MCF 10A (cell line): ENCODE data around the gene UBXN6. TPM values are rescaled to one million over a fixed set of nuclear protein-coding genes. Genes with fewer than 3 reads are reported as not detected.

ENCODE experiments used
- BruUV-seq: library from RNA; stranded (reverse); fragments of 400-500 nt; replicated peaks from 2 replicates; lab custom pipeline; 2021; lab: Mats Ljungman, UMichigan
- CTCF ChIA-PET: fragments of 300-600 bp; sonication (Branson Sonifier 250); formaldehyde crosslinking; extraction: SDS; loops from one replicate; lab custom pipeline; 2021; ENCODE audit warnings: antibody characterized with exemption, inconsistent platforms; lab: Yijun Ruan, JAX
- POLR2A ChIA-PET: fragments of 300-600, 350-650 bp; sonication (Branson Sonifier 250); formaldehyde crosslinking; extraction: SDS; loops from one replicate; lab custom pipeline; 2020; ENCODE audit warnings: antibody characterized with exemption, inconsistent platforms; lab: Yijun Ruan, JAX
- DNase-seq: peaks from one replicate; pipeline ENCODE4 v3.0.0-alpha.2; 2018; ENCODE audit not compliant: unreplicated experiment
- H3K27ac Mint-ChIP-seq: one replicate; pipeline ENCODE4 v1.8.0; 2022; ENCODE audit warnings: mild to moderate bottlenecking, low read depth, mixed read lengths; ENCODE audit not compliant: unreplicated experiment
- H3K27me3 Mint-ChIP-seq: one replicate; pipeline ENCODE4 v1.8.0; 2022; ENCODE audit warnings: mixed read lengths; ENCODE audit not compliant: insufficient read depth, unreplicated experiment
- H3K36me3 Mint-ChIP-seq: one replicate; pipeline ENCODE4 v1.8.0; 2022; ENCODE audit warnings: mild to moderate bottlenecking, moderate library complexity, mixed read lengths; ENCODE audit not compliant: insufficient read depth, unreplicated experiment
- H3K4me1 Mint-ChIP-seq: one replicate; pipeline ENCODE4 v1.8.0; 2022; ENCODE audit warnings: mixed read lengths; ENCODE audit not compliant: insufficient read depth, unreplicated experiment
- H3K4me3 Mint-ChIP-seq: one replicate; pipeline ENCODE4 v1.8.0; 2022; ENCODE audit warnings: mild to moderate bottlenecking, moderate library complexity, mixed read lengths; ENCODE audit not compliant: unreplicated experiment
- H3K9me3 Mint-ChIP-seq: one replicate; pipeline ENCODE4 v1.8.0; 2022; ENCODE audit warnings: mixed read lengths; ENCODE audit not compliant: unreplicated experiment
- intact Hi-C: fragments of 100-400 bp; cut with micrococcal nuclease; formaldehyde crosslinking; loops from 2 replicates; pipeline ENCODE4 v1.14.1; 2022
- total RNA-seq: library from RNA; stranded (reverse); gene quantifications from 2 replicates; pipeline ENCODE4 v1.2.3, GENCODE V29; 2022
- TF ChIP-seq, protein P1 (sequence below): fragments of 200-600 bp; IDR thresholded peaks from one replicate; pipeline ENCODE4 v1.8.0; 2022; ENCODE audit warnings: antibody characterized with exemption, mild to moderate bottlenecking; ENCODE audit not compliant: unreplicated experiment

The UBXN6 gene
- total RNA-seq, 1 experiment from 2014 or later = 94.8 TPM

GRCh38 chr19:4505570-4506448 lies 48.2 kb upstream of the UBXN6 start:
- BruUV-seq = no TSS peak
- intact Hi-C loops = no loop called here
- H3K27me3 Mint-ChIP-seq = no peaks in the 10 kb centered on the region
- no peak for DNase-seq
- ChIA-PET POLR2A (interaction anchor here (0.6 to 0.8 kb wide), 2 partner anchors 74 to 466 kb away, joined by 3 to 4 read pairs; no protein-coding TSS in a partner anchor), CTCF (interaction anchor here (0.8 kb wide), 1 partner anchor 19 kb away, joined by 3 read pairs; no protein-coding TSS in a partner anchor)
- TF ChIP-seq, protein P1, sequence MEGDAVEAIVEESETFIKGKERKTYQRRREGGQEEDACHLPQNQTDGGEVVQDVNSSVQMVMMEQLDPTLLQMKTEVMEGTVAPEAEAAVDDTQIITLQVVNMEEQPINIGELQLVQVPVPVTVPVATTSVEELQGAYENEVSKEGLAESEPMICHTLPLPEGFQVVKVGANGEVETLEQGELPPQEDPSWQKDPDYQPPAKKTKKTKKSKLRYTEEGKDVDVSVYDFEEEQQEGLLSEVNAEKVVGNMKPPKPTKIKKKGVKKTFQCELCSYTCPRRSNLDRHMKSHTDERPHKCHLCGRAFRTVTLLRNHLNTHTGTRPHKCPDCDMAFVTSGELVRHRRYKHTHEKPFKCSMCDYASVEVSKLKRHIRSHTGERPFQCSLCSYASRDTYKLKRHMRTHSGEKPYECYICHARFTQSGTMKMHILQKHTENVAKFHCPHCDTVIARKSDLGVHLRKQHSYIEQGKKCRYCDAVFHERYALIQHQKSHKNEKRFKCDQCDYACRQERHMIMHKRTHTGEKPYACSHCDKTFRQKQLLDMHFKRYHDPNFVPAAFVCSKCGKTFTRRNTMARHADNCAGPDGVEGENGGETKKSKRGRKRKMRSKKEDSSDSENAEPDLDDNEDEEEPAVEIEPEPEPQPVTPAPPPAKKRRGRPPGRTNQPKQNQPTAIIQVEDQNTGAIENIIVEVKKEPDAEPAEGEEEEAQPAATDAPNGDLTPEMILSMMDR = no peak
- H3K4me3 Mint-ChIP-seq = no peak overlapping the region
- no peaks in the 10 kb centered on the region for H3K9me3 Mint-ChIP-seq
- no peak overlapping the region for H3K27ac Mint-ChIP-seq
- peaks cover 10% of the 10 kb centered on the region for H3K36me3 Mint-ChIP-seq
- peaks cover 10% of the 10 kb centered on the region for H3K4me1 Mint-ChIP-seq

DNA sequence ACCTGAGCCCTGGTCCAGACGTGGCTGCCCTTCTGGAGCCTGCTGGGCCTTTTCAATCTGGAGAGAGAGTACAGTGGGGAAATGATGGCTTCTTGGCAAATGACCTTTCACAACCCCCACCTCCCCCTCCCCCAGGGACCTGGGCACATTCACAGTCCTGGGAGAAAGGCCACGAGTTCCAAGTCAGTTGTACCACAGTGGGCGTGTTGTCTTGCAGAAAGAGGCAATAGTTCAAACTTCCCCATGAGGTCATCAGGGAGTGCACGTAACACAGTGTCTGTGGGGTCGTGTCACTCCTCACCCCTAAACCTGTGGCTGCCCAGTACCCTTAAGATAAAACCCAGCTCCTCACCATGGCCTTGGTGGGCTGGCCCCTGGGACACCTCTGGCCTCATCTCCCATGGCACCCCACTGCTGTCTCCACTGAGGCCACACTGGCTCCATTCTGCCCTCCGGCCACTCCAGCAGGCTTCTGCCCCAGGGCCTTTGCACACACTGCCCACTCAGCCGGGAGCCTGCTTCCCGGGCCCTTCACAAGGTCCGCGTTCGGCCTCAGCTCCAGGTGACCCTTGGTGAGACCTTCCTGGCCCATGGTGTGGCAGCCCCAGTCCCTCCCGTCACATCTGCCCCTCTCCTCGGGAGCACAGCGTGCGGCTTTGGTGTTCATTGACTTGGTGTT lies 47.4 kb upstream of the UBXN6 start:
- TF ChIP-seq, protein P1 = no peak
- no peaks in the 10 kb centered on the region for H3K27me3 Mint-ChIP-seq
- CTCF ChIA-PET = interaction anchor here (0.7 to 3.4 kb wide), 3 partner anchors 10 to 94 kb away, joined by 3 to 12 read pairs (median 9); no protein-coding TSS in a partner anchor
- BruUV-seq = no TSS peak
- intact Hi-C loops = no loop called here
- POLR2A ChIA-PET = no interaction called here
- no peaks in the 10 kb centered on the region for H3K9me3 Mint-ChIP-seq
- H3K4me1 Mint-ChIP-seq = peaks cover 10% of the 10 kb centered on the region
- no peak for DNase-seq
- peaks cover 17% of the 10 kb centered on the region for H3K36me3 Mint-ChIP-seq
- no peak overlapping the region for H3K4me3 Mint-ChIP-seq
- no peak overlapping the region for H3K27ac Mint-ChIP-seq

- ChIA-PET POLR2A (no interaction called here), CTCF (interaction anchor here (1.0 to 3.4 kb wide), 3 partner anchors 9 to 21 kb away, joined by 3 to 12 read pairs (median 9); no protein-coding TSS in a partner anchor)
- no peaks in the 10 kb centered on the region for H3K9me3 Mint-ChIP-seq
These were observed 46.7 kb upstream of the UBXN6 start for GRCh38 chr19:4504297-4504701.

More at GRCh38 chr19:4504297-4504701, 46.7 kb upstream of the UBXN6 start:
- no peak for DNase-seq
- Mint-ChIP-seq H3K4me3 (no peak overlapping the region), H3K27ac (no peak overlapping the region), H3K36me3 (peaks cover 17% of the 10 kb centered on the region), H3K4me1 (peaks cover 10% of the 10 kb centered on the region), H3K27me3 (no peaks in the 10 kb centered on the region)
- intact Hi-C loops = no loop called here
- no TSS peak for BruUV-seq
- TF ChIP-seq, protein P1 = no peak
